Measurements from ENCODE around the gene STRN.

DNA sequence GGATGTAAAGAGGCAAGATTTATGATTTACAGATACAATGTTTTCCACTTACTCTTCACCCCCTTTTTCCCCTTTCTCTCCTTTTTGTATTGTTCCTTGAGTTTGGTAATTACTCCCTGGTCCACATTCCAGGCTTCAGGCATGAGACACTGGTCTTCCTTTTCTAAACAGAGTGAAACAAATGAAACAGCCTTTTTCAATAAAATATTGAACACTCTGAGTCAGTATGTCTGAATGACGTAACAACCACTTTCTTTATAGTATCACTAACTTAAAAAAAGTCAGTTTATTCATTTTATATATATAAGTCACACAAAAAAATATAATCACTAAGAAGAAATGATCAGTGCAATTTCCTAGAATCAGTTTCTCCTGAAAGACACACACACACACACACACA lies 79.7 kb downstream of the STRN start:
- no peak for TF ChIP-seq CTCF (IDR thresholded peaks at IDR 0.05)
- no peak for TF ChIP-seq POLR2A (IDR thresholded peaks at IDR 0.05)
- no peak for TF ChIP-seq POLR2AphosphoS5 (IDR thresholded peaks at IDR 0.05)
- no peak for TF ChIP-seq EP300 (IDR thresholded peaks at IDR 0.05; ENCODE audit: low read depth)
